ENCODE measurements around the gene ZNF750. TPM values are rescaled to one million over a fixed set of nuclear protein-coding genes. Genes with fewer than 3 reads are reported as not detected.

Gene ZNF750
- polyA plus RNA-seq, 1 experiment: not detected

DNA sequence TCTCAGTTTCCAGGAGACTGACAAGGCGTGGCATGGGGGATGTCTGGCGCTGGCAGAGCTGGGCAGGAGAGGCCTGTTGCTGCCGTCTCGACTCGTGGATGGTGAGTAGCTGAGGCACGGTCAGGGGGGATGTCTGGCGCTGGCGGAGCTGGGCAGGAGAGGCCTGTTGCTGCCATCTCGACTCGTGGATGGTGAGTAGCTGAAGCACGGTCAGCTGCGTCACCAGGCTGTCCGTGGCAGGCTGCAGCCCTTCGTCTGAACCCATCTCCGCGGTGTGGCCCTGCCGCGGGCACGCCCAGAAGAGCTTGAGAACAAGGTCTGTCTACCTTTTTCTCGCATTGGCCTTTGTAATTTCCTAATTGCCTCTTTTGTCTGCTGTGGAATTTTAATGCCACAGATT, 25.0 kb downstream of the ZNF750 start:
- POLR2A ChIA-PET: no interaction called here
- DNase-seq (ENCODE audit: low read depth, low spot score): no peak
- CTCF ChIA-PET: no interaction called here
- TF ChIP-seq CTCF (IDR thresholded peaks at IDR 0.05; ENCODE audit: low read depth, low read length): no peak
- Histone ChIP-seq H3K9me3 (ENCODE audit: control insufficient read depth, insufficient read depth, low read length) (peaks cover 6% of the 10 kb centered on the region), H3K27me3 (ENCODE audit: control insufficient read depth, insufficient read depth, low read length) (no peaks in the 10 kb centered on the region), H3K4me3 (ENCODE audit: low read depth, low read length) (no peak overlapping the region), H3K27ac (ENCODE audit: low read depth, low read length) (no peak overlapping the region)

- Histone ChIP-seq H3K9me3 (ENCODE audit: control insufficient read depth, insufficient read depth, low read length) (no peaks in the 10 kb centered on the region; the same call in 1 of the 2 replicates), H3K4me3 (ENCODE audit: low read depth, low read length) (no peak overlapping the region), H3K27me3 (ENCODE audit: control insufficient read depth, insufficient read depth, low read length) (no peaks in the 10 kb centered on the region), H3K27ac (ENCODE audit: low read depth, low read length) (no peak overlapping the region)
- no peak for TF ChIP-seq CTCF (IDR thresholded peaks at IDR 0.05; ENCODE audit: low read depth, low read length)
- ChIA-PET POLR2A (no interaction called here), CTCF (no interaction called here)
- no peak for DNase-seq (ENCODE audit: low read depth, low spot score)
Observed at GRCh38 chr17:82813299-82814051, 26.3 kb downstream of the ZNF750 start.

DNA sequence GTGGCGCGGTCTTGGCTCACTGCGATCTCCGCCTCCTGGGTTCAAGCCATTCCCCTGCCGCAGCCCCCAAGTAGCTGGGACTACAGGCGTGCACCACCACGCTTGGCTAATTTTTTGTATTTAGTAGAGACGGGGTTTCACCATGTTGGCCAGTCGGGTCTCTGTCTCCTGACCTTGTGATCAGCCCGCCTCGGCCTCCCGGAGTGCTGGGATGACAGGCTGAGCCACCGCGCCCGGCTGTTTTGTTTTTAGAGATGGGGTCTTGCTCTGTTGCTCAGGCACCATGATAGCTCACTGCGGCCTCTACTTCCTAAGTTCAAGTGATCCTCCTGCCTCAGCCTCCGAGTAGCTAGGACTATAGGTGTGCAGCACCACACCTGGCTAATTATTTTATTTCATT, 27.2 kb downstream of the ZNF750 start:
- no peaks in the 10 kb centered on the region for H3K27me3 ChIP-seq (ENCODE audit: control insufficient read depth, insufficient read depth, low read length)
- no peak for DNase-seq (ENCODE audit: low read depth, low spot score)
- H3K9me3 ChIP-seq (ENCODE audit: control insufficient read depth, insufficient read depth, low read length): no peaks in the 10 kb centered on the region; the same call in 1 of the 2 replicates
- POLR2A ChIA-PET: no interaction called here
- CTCF ChIA-PET: no interaction called here
- no peak for TF ChIP-seq CTCF (IDR thresholded peaks at IDR 0.05; ENCODE audit: low read depth, low read length)
- no peak overlapping the region for H3K4me3 ChIP-seq (ENCODE audit: low read depth, low read length)
- H3K27ac ChIP-seq (ENCODE audit: low read depth, low read length): no peak overlapping the region

DNA sequence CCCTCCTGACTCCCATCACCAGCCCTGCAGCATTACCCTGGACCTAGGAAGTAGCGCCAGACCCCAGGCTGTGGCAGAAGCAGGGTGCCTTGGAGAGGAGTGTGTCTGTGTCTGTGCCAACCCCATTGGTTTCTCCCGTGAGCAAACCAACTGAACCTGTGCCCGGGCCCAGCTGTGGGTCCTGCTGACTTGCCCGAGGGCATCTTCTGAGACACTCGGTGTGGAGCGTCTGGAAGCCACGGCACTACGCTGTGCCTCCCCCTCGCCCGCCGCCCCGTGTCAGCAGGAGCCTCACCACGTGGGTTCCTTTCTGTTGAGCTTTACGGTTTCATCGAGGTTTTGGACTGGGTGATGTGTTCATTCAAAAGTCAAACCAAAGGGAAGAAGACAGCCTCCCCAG, 27.8 kb downstream of the ZNF750 start:
- POLR2A ChIA-PET: no interaction called here
- no peak for TF ChIP-seq CTCF (IDR thresholded peaks at IDR 0.05; ENCODE audit: low read depth, low read length)
- no peak overlapping the region for H3K4me3 ChIP-seq (ENCODE audit: low read depth, low read length)
- no peaks in the 10 kb centered on the region for H3K27me3 ChIP-seq (ENCODE audit: control insufficient read depth, insufficient read depth, low read length)
- CTCF ChIA-PET: no interaction called here
- no peak overlapping the region for H3K27ac ChIP-seq (ENCODE audit: low read depth, low read length)
- H3K9me3 ChIP-seq (ENCODE audit: control insufficient read depth, insufficient read depth, low read length): no peaks in the 10 kb centered on the region; the same call in 1 of the 2 replicates
- no peak for DNase-seq (ENCODE audit: low read depth, low spot score)

- H3K9me3 ChIP-seq (ENCODE audit: control insufficient read depth, insufficient read depth, low read length): no peaks in the 10 kb centered on the region; the same call in 1 of the 2 replicates
- no peak overlapping the region for H3K4me3 ChIP-seq (ENCODE audit: low read depth, low read length)
- TF ChIP-seq CTCF (IDR thresholded peaks at IDR 0.05; ENCODE audit: low read depth, low read length): no peak
- CTCF ChIA-PET: no interaction called here
- POLR2A ChIA-PET: no interaction called here
- DNase-seq (ENCODE audit: low read depth, low spot score): no peak
- H3K27ac ChIP-seq (ENCODE audit: low read depth, low read length): no peak overlapping the region
- no peaks in the 10 kb centered on the region for H3K27me3 ChIP-seq (ENCODE audit: control insufficient read depth, insufficient read depth, low read length)
Observed at GRCh38 chr17:82810644-82811430, 29.0 kb downstream of the ZNF750 start.

All from AG04450 (cell line).